Body of pancreas (tissue), 4 donors: Measurements from ENCODE around the gene DSCAM.

Experiments
- CTCF ChIP-seq, 7 experiments: fragments of 450-650 bp in 4 of 7; fragments of 200-600 bp in 3 of 7; sonication (generic) in 3 of 7; IDR thresholded peaks; one replicate each; pipeline ENCODE4 v1.5.1; 2016 to 2019; ENCODE audit warnings: antibody characterized with exemption in 7 of 7
- POLR2A ChIP-seq, 3 donors: fragments of 450-650 bp; IDR thresholded peaks; one replicate each; pipeline ENCODE4 v1.6.1; 2016; ENCODE audit warnings: antibody characterized with exemption in 3 of 3, mild to moderate bottlenecking in 2 of 3

GRCh38 chr21:40766381-40766780, 80.6 kb downstream of the DSCAM start:
- TF ChIP-seq POLR2A (IDR thresholded peaks at IDR 0.05) (no peak), CTCF (IDR thresholded peaks at IDR 0.05) (no peak)
